Measurements from ENCODE around the gene NISCH. TPM values are rescaled to one million over a fixed set of nuclear protein-coding genes. Genes with fewer than 3 reads are reported as not detected.

The NISCH gene
- total RNA-seq, 2 donors from 2014 or later, result 29.2 to 49.6 TPM

DNA sequence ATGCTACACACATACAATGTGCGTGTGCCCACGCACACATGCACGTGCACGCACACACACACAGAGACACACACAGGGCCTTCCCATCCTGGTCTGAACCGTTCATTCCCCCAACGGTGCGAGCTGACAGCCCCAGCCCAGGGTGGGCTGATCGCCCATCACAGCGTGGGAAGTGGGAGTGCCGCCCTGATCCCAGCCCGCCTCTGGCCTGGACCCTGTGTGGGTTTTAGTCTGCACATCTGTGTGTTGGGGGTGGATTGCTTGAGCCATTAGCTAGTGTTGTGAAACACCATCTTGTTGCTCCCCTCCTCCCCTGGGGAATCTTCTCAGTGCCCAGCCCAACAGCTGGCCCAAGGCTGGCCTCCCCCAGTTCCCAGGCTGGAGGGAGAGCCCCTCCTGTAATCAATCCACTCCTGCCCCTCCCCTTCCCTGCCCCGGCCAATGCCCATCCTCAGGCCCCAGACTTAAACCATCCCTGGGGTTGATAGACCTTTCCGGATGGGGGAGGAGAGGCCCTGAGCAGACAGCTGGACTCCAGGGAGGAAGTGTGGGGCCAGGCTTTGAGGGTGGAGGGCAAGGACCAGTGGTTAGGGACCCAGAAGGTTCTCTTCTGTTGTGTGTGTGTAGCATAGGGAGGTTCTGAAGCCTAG, 18.8 kb upstream of the NISCH start:
- Histone ChIP-seq H3K36me3 (no peaks in the 10 kb centered on the region), H3K9me3 (no peaks in the 10 kb centered on the region), H3K27ac (peak overlapping the region in 1 of 2 donors; percentile 13), H3K4me1 (peaks cover 0 to 55% of the 10 kb centered on the region in 2 donors), H3K4me3 (no peak overlapping the region), H3K27me3 (no peaks in the 10 kb centered on the region)
- TF ChIP-seq, protein P1, sequence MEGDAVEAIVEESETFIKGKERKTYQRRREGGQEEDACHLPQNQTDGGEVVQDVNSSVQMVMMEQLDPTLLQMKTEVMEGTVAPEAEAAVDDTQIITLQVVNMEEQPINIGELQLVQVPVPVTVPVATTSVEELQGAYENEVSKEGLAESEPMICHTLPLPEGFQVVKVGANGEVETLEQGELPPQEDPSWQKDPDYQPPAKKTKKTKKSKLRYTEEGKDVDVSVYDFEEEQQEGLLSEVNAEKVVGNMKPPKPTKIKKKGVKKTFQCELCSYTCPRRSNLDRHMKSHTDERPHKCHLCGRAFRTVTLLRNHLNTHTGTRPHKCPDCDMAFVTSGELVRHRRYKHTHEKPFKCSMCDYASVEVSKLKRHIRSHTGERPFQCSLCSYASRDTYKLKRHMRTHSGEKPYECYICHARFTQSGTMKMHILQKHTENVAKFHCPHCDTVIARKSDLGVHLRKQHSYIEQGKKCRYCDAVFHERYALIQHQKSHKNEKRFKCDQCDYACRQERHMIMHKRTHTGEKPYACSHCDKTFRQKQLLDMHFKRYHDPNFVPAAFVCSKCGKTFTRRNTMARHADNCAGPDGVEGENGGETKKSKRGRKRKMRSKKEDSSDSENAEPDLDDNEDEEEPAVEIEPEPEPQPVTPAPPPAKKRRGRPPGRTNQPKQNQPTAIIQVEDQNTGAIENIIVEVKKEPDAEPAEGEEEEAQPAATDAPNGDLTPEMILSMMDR (IDR thresholded peaks at IDR 0.05), result no peak
- no peak for DNase-seq (ENCODE audit: low spot score)

DNA sequence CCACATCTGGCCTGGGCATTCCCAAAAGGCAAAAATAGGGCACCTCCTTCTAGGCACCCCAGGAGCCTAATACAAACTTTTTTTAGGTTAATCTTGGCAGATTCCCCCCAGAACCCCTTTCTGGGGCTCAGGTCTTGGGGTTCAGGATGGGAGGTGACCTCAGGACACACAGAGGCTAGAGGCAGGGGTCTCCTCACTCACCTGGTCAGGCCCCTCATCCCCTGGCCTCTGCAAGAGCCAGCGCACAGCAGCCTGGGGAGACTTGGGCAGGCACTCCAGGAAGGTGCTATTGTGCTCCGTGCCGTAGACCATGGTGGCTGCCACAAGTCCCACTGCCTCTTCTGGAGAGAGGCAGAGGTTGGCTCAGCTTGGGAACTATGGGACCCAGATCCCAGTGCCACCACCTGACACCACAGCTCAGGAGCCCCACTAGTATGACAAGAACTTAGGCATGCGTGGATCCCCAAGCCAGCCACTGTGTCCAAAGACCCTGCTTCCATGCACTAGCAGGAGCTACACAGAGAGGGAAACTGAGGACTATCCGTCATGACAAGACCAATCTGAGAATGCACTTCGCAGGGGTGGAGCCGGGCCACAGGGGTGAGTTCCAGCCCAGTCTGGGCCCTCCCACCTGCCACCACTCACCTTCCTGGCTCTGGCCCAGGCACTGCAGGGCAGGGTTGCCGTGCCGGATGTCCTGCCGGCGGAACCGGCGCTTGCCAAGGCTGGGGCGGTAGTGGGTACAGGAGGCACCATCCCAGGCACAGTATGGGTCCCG, 17.9 kb upstream of the NISCH start:
- no peak for DNase-seq (ENCODE audit: low spot score)
- H3K4me1 ChIP-seq, result peaks cover 0 to 46% of the 10 kb centered on the region in 2 donors
- TF ChIP-seq, protein P1 (IDR thresholded peaks at IDR 0.05), result no peak

DNA sequence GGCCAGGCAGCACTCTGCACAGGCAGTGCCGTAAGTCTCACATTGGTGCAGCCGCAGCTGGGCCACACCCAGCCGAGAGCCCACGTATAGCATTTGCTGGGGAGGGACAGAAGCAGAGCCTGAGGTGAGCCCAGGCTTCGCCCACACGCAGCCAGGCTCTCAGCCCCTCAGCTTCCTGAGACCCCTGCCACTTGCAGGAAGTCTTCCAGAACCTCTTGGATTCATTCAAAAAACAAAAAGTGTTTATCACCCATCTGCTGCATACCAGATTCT, 17.4 kb upstream of the NISCH start:
- H3K27ac ChIP-seq, result no peak overlapping the region
- H3K4me1 ChIP-seq, result peaks cover 0 to 40% of the 10 kb centered on the region in 2 donors

More for the DNA sequence above, 17.9 kb upstream of the NISCH start:
- no peaks in the 10 kb centered on the region for H3K36me3 ChIP-seq
- H3K4me3 ChIP-seq, result no peak overlapping the region
- peak overlapping the region in 1 of 2 donors; percentile 13 for H3K27ac ChIP-seq
- no peaks in the 10 kb centered on the region for H3K9me3 ChIP-seq
- H3K27me3 ChIP-seq, result no peaks in the 10 kb centered on the region

DNA sequence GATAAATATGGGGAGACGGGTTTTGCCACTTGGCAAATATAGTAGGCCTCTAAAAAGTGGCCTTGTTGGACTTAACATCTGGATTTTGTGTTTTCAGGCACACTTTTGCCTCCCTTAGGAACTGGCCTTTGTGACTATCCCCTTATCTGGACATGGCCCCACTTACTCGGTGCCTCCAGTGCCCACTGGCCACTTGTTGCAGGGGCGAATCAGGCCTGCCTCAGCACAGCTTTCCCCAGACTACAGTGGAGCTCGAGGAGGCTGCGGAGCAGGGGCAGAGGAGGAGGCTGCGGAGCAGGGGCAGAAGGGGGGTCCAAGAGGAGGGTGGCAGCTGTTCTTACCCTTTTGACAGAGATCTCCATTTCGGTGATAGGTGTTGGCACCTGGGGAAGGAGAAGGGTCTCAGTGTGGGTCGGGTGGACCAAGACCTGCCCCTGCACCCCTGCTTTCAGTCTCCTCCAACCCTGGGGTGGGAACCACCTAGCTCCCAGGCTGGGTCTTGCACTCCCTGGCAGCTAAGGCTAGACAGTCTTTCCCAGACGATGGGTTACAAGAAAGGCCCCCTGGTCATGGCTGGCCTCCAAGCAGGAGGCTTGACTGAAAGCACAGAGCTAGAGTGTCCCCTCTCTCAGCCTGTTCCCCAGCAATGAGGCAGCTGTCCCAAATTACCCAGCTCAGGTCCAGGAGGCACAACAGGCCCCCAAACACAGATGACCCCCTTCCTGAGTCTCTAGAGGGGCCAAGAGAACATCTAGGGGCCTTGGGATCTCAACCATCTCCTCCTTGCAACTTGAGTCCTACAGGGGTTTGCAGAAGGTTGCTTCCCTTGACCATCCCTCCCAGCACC, 16.6 kb upstream of the NISCH start:
- Histone ChIP-seq H3K4me3 (no peak overlapping the region), H3K4me1 (peaks cover 0 to 33% of the 10 kb centered on the region in 2 donors), H3K27me3 (no peaks in the 10 kb centered on the region), H3K27ac (no peak overlapping the region), H3K36me3 (no peaks in the 10 kb centered on the region), H3K9me3 (no peaks in the 10 kb centered on the region)
- no peak for DNase-seq (ENCODE audit: low spot score)
- TF ChIP-seq, protein P1 (IDR thresholded peaks at IDR 0.05), result no peak

More for the DNA sequence above, 17.4 kb upstream of the NISCH start:
- Histone ChIP-seq H3K27me3 (no peaks in the 10 kb centered on the region), H3K36me3 (no peaks in the 10 kb centered on the region), H3K4me3 (no peak overlapping the region), H3K9me3 (no peaks in the 10 kb centered on the region)
- no peak for DNase-seq (ENCODE audit: low spot score)
- TF ChIP-seq, protein P1 (IDR thresholded peaks at IDR 0.05), result no peak

DNA sequence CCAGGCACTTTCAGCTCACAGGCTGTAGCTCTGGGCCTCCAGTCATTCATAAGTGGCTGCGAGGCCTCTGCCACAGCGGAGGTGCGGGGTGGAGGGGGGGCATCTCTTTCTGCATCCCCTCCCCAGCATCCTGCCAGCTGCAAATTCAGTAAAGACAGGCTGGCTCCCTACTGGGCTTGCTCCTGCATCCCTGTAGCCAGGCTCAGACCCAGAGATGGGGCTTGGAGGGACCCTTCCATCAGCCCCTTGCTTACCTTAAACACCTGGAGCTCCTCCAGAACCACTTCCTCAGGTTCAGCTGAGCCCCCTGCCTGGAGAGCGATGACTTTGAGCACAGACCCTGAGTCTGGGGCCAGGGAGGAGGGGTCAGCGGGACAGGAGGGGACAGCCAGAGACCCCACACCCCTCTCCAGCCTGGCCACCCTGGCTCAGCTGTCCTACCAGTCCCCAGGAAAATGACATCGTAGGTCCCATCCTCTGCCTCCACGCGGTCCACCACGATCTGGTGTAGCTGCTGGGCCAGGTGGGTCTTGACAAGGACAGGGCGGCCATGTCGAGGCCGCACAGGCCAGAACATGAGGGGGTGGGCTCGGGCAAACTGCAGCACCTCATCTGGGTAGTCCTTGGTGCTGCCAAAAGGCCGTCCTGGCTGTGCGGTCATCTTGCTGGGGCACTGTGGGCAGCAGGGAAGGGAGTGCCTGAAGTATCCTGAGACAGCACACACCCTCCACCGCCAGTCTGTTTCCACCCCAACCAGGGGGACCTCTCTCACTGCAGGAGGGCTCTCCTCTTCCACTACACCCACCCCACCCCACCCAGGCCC, 15.8 kb upstream of the NISCH start:
- DNase-seq (ENCODE audit: low spot score), result no peak
- Histone ChIP-seq H3K4me1 (peaks cover 0 to 24% of the 10 kb centered on the region in 2 donors), H3K4me3 (no peak overlapping the region)

More for the DNA sequence above, 15.8 kb upstream of the NISCH start:
- H3K27ac ChIP-seq, result no peak overlapping the region
- TF ChIP-seq, protein P1 (IDR thresholded peaks at IDR 0.05), result no peak
- no peaks in the 10 kb centered on the region for H3K27me3 ChIP-seq
- no peaks in the 10 kb centered on the region for H3K36me3 ChIP-seq
- H3K9me3 ChIP-seq, result no peaks in the 10 kb centered on the region
